Ovary (tissue), 9 donors: Measurements from ENCODE around the gene TIFAB. TPM values are rescaled to one million over a fixed set of nuclear protein-coding genes. Genes with fewer than 3 reads are reported as not detected.

Experiments used
- DNase-seq, 5 donors: peaks; one replicate each; pipeline ENCODE4 v3.0.0-alpha.2; 2019 to 2020
- H3K27ac ChIP-seq, 2 donors: fragments of 200-600 bp; one replicate each; pipeline versions ENCODE4 v1.5.1 to v1.8.0; 2019 to 2022
- H3K27me3 ChIP-seq: fragments of 200-600 bp; one replicate; pipeline ENCODE4 v1.8.0; 2022
- H3K36me3 ChIP-seq: fragments of 200-600 bp; sonication (generic); one replicate; pipeline ENCODE4 v1.5.1; 2019
- H3K4me1 ChIP-seq: one replicate; pipeline ENCODE4 v1.8.1; 2013; ENCODE audit warnings: mild to moderate bottlenecking, moderate library complexity; ENCODE audit not compliant: insufficient read depth
- H3K4me3 ChIP-seq: fragments of 200-600 bp; sonication (generic); one replicate; pipeline ENCODE4 v1.5.1; 2017
- H3K9me3 ChIP-seq, 2 donors: fragments of 200-600 bp in 1 of 2; sonication (generic) in 1 of 2; one replicate each; pipeline versions ENCODE4 v1.5.1 to v1.8.1; 2013 to 2019; ENCODE audit warnings: mild to moderate bottlenecking in 1 of 2, moderate library complexity in 1 of 2
- EP300 ChIP-seq: sonication (generic); formaldehyde crosslinking; IDR thresholded peaks from one replicate; pipeline ENCODE4 v1.6.1; 2017; ENCODE audit warnings: antibody characterized with exemption
- POLR2A ChIP-seq: fragments of 450-650 bp; IDR thresholded peaks from one replicate; pipeline ENCODE4 v1.6.1; 2017; ENCODE audit warnings: antibody characterized with exemption, mild to moderate bottlenecking, moderate library complexity
- WGBS, 3 donors: extraction: QIAGEN DNeasy Blood & Tissue Kit in 1 of 3; methylation state at CpG; one replicate each; pipeline versions ENCODE4 v1.1.5 to v1.1.7; 2013 to 2017; 5-methylcytosine and 5-hydroxymethylcytosine counted together
- intact Hi-C, 4 donors: fragments of 100-400 bp; cut with DNase I; formaldehyde crosslinking; loops; one replicate each; pipeline versions ENCODE4 v1.11.0 to v1.15.1; 2022 to 2023
- polyA plus RNA-seq, 2 donors: library from polyadenylated mRNA; stranded (reverse); fragments of 200-250 nt in 1 of 2; fragments of 350-450 nt in 1 of 2; fragmentation: Illumina TruSeq in 1 of 2; extraction: RNeasy Lipid Tissue Mini Kit (QIAGEN cat#74804) in 1 of 2; gene quantifications; one replicate each; pipeline ENCODE4 v1.2.3, GENCODE V29; 2013 to 2014
- total RNA-seq, 7 donors: library from RNA; depleted of rRNA in 2 of 7; stranded (reverse); fragments of >200 nt in 2 of 7; fragmentation: NEBNext Ultra II Directional in 3 of 7; extraction: Animal tissue kit (Norgen Biotek cat#: 25700) in 3 of 7; gene quantifications; one replicate each; pipeline versions ENCODE4 v1.1.0 to v1.2.4, GENCODE V29; 2016 to 2023
- TF ChIP-seq, protein P1 (sequence below), 3 donors: fragments of 450-650 bp in 2 of 3; fragments of 200-600 bp in 1 of 3; IDR thresholded peaks; one replicate each; pipeline versions ENCODE4 v1.5.1 to v1.8.0; 2016 to 2022; ENCODE audit warnings: antibody characterized with exemption in 3 of 3, mild to moderate bottlenecking in 1 of 3
- donor health status: DM: no; HTN: no; CAD: no; lungs with moderate emphysema.
- donor health status: DM: no; HTN: no; CAD: no.
- donor health status: Bipolar disorder and iron deficiency.
- donor health status: DM: yes; HTN: yes; CAD: no.
- donor health status: DM: no; HTN: no; CAD: no.
- donor health status: DM: yes; HTN: yes; CAD: no.

The TIFAB gene
- total and polyA plus RNA-seq, 9 donors, result 0.05 to 0.33 (median 0.08) TPM; not detected in 6

DNA sequence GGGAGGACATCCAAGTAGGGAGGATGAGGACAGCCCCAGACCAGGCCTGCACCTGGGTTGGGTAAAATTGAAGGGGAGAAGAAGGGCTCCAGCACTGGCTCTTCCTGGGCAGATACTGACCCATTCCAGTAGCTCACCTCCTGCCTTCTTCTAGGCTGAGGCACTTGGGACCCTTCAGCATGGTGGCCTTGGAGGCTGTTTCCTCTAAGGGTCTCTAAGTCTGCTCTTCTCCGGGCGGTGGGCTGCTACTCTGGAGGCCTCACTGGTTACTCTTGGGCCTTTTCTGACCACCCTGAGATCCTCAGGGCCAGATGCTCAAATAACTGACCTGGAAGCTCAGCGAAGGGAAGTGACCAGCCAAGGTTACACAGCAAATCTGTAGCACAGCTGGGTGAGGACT, 2.8 kb upstream of the TIFAB start:
- intact Hi-C loops, result no loop called here
- Histone ChIP-seq H3K27me3 (no peaks in the 10 kb centered on the region), H3K4me1 (peaks cover 3% of the 10 kb centered on the region), H3K9me3 (no peaks in the 10 kb centered on the region), H3K36me3 (no peaks in the 10 kb centered on the region), H3K4me3 (no peak overlapping the region), H3K27ac (no peak overlapping the region)
- no peak for DNase-seq
- WGBS, 3 donors, result 96 to 100% (median 100%) methylated on average over 3 of the region's 3 CpGs
- TF ChIP-seq EP300, result no peak
- TF ChIP-seq, protein P1, sequence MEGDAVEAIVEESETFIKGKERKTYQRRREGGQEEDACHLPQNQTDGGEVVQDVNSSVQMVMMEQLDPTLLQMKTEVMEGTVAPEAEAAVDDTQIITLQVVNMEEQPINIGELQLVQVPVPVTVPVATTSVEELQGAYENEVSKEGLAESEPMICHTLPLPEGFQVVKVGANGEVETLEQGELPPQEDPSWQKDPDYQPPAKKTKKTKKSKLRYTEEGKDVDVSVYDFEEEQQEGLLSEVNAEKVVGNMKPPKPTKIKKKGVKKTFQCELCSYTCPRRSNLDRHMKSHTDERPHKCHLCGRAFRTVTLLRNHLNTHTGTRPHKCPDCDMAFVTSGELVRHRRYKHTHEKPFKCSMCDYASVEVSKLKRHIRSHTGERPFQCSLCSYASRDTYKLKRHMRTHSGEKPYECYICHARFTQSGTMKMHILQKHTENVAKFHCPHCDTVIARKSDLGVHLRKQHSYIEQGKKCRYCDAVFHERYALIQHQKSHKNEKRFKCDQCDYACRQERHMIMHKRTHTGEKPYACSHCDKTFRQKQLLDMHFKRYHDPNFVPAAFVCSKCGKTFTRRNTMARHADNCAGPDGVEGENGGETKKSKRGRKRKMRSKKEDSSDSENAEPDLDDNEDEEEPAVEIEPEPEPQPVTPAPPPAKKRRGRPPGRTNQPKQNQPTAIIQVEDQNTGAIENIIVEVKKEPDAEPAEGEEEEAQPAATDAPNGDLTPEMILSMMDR (IDR thresholded peaks at IDR 0.05), result no peak
- TF ChIP-seq POLR2A, result no peak

DNA sequence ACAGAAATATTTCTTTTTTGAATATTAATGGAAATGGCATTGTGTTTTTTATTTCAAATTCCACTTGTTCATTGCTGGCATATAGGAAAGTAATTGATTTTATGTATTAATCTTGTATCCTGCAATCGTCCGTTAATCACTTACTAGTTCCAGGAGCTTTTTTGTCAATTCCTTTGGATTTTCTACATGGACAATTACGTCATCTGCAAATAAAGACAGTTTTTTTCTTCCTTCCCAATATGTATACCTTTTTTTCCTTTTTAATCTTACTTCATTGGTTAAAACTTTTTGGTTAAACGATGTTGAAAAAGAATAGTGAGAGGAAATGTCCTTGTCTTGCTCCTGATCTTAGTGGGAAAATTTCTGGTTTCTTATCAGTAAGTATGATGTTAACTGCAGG, 1.5 kb upstream of the TIFAB start:
- no peaks in the 10 kb centered on the region for H3K9me3 ChIP-seq
- no peak overlapping the region for H3K4me3 ChIP-seq
- intact Hi-C loops, result no loop called here
- 77 to 82% (median 78%) methylated on average over 4 of the region's 4 CpGs for WGBS, 3 donors
- DNase-seq, result no peak
- no peaks in the 10 kb centered on the region for H3K4me1 ChIP-seq
- TF ChIP-seq EP300 (no peak), POLR2A (no peak)
- TF ChIP-seq, protein P1 (IDR thresholded peaks at IDR 0.05), result no peak
- H3K27me3 ChIP-seq, result no peaks in the 10 kb centered on the region
- no peak overlapping the region for H3K27ac ChIP-seq
- H3K36me3 ChIP-seq, result no peaks in the 10 kb centered on the region

DNA sequence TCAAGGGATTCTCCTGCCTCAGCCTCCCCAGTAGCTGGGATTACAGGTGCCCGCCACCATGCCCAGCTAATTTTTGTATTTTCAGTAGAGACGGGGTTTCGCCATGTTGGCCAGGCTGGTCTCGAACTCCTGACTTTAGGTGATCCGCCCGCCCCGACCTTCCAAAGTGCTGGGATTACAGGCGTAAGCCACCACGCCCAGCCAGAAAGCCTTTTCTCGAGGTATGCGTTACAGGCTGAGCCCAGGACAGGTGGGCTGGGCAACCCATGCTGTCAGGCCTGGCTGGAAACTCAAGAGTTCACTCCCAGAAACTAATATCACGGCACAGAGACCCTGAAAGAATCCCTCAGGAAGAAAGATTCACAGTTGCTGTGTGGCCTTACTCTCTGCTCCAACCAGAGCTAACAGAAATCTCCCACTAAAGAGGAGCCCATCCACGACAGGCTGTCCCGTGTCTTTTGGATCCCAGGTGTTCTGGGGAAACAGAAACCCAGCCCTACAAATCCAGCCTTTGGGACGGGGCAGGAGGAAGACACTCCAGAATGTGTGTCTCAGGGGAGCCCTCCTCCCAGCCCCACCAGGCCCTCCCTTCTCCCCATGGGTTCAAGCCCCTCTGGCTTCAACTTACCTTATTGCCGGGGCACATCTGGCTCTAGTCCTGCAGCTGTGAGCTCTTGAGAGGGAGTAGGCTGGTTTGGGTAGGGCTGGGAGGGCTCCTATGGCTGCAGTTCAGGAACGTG, 400 bp downstream of the TIFAB start:
- Histone ChIP-seq H3K36me3 (no peaks in the 10 kb centered on the region), H3K4me1 (no peaks in the 10 kb centered on the region), H3K4me3 (no peak overlapping the region), H3K27ac (no peak overlapping the region), H3K27me3 (no peaks in the 10 kb centered on the region), H3K9me3 (no peaks in the 10 kb centered on the region)
- 82 to 85% (median 85%) methylated on average over 17 of the region's 17 CpGs for WGBS, 3 donors
- intact Hi-C loops, result no loop called here
- no peak for DNase-seq
- TF ChIP-seq POLR2A (no peak), EP300 (no peak)
- TF ChIP-seq, protein P1 (IDR thresholded peaks at IDR 0.05), result no peak

DNA sequence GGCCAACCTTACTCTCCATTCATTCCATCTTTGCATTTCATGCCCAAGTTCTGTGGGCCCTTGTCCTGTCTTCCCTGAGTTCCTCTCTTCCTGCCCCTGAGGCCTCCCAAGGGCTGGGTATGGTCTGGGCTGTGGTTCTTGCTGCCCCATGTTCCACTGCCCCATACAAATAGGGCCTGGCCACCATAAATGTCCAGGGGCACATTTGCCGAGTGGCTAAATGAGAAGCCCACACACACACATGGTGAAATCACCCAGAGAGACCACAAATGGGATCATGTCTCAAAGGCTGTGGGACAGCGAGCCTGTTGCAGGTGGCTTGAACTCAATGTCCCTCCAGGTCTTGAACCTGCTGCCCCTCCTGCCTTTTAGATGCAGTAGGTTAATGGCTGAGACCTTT, 1.2 kb downstream of the TIFAB start:
- no peaks in the 10 kb centered on the region for H3K4me1 ChIP-seq
- no peak overlapping the region for H3K4me3 ChIP-seq
- no peaks in the 10 kb centered on the region for H3K9me3 ChIP-seq
- intact Hi-C loops, result no loop called here
- no peak overlapping the region for H3K27ac ChIP-seq
- DNase-seq, result no peak
- WGBS, 3 donors, result 92 to 100% (median 94%) methylated on average over 2 of the region's 2 CpGs
- no peaks in the 10 kb centered on the region for H3K36me3 ChIP-seq
- no peaks in the 10 kb centered on the region for H3K27me3 ChIP-seq
- TF ChIP-seq, protein P1 (IDR thresholded peaks at IDR 0.05), result no peak
- TF ChIP-seq POLR2A (no peak), EP300 (no peak)
